Mesodermal cell (in vitro differentiated cells): ENCODE data around the gene IRS2.
"Not testable (repeated sequence)": the region's sequence is repeated elsewhere in the genome, so short reads cannot be mapped to it uniquely, and the experiment has no call there.

Source experiments
- H3K27ac ChIP-seq: 2 replicates; pipeline ENCODE4 v1.7.0; 2013; ENCODE audit warnings: mild to moderate bottlenecking, low read depth, low read length, moderate library complexity; ENCODE audit not compliant: severe bottlenecking
- H3K36me3 ChIP-seq: 2 replicates; pipeline ENCODE4 v1.7.1; 2013; ENCODE audit warnings: mild to moderate bottlenecking, low read length, moderate library complexity; ENCODE audit not compliant: control insufficient read depth, insufficient read depth
- H3K4me1 ChIP-seq: one replicate; pipeline ENCODE4 v1.7.1; 2013; ENCODE audit warnings: mild to moderate bottlenecking, low read length; ENCODE audit not compliant: insufficient read depth, control insufficient read depth, poor library complexity, severe bottlenecking
- H3K4me3 ChIP-seq: 2 replicates; pipeline ENCODE4 v1.7.0; 2013; ENCODE audit warnings: low read length, control low read depth, mild to moderate bottlenecking; ENCODE audit not compliant: insufficient read depth, poor library complexity, severe bottlenecking; ENCODE audit errors: extremely low read depth
- H3K9me3 ChIP-seq: 2 replicates; pipeline ENCODE4 v1.7.1; 2013; ENCODE audit warnings: mild to moderate bottlenecking, low read length, moderate library complexity; ENCODE audit not compliant: control insufficient read depth
- WGBS, 2 experiments: methylation state at CpG; one replicate each; pipeline ENCODE4 v1.1.5; 2013; ENCODE audit warnings: missing lambda C conversion rate in 2 of 2; ENCODE audit not compliant: insufficient coverage in 2 of 2; 5-methylcytosine and 5-hydroxymethylcytosine counted together

The IRS2 gene

DNA sequence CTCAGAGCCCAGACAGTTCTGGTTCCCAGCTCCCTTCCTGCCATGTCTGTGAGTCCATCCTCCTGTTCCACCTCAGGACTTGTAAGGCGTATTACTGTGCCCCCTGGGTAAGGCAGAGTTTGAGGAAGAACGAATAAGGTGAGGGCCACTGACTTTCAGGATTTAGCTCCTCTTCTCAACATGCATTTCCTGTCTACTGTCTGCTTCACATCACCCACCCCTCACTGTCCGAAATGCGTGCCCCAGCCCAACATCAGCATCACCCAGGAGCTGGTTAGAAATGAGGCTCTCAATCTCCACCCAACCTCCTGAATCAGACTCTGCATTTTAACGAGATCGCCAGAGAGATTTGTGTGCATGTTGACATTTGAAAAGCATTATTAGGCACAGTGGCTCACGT, 44.4 kb downstream of the IRS2 start:
- H3K9me3 ChIP-seq: no peaks in the 10 kb centered on the region
- 88 to 100% methylated on average over 2 to 5 of the region's 7 CpGs for WGBS, 2 experiments
- peaks cover 16% of the 10 kb centered on the region for H3K4me1 ChIP-seq
- H3K4me3 ChIP-seq: no peak overlapping the region
- H3K27ac ChIP-seq: no peak overlapping the region
- no peaks in the 10 kb centered on the region for H3K36me3 ChIP-seq

GRCh38 chr13:109740721-109741120, 45.7 kb downstream of the IRS2 start:
- H3K36me3 ChIP-seq: no peaks in the 10 kb centered on the region
- H3K27ac ChIP-seq: no peak overlapping the region
- 90 to 99% methylated on average over 5 to 7 of the region's 10 CpGs for WGBS, 2 experiments
- H3K4me1 ChIP-seq: peaks cover 16% of the 10 kb centered on the region
- no peak overlapping the region for H3K4me3 ChIP-seq
- no peaks in the 10 kb centered on the region for H3K9me3 ChIP-seq

DNA sequence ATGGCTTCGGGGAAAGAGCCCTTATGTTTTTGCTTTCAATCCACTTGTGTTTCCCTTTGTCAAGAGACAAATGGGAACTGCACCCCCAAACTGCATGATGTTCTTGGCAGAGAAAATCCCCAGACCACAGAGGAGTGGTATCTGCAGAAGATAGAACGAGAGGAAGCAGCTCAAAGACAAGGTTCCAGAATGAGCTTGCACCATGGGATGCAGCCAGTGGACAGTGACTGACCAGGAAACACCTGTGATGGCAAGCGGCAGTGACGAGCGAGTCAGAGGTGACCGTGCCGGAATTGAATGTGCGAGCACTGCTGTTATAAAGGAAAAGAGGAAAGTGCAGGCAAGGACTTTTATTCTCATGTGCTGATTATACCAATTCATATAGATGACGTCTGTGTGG, 46.3 kb downstream of the IRS2 start:
- Histone ChIP-seq H3K4me3 (no peak overlapping the region), H3K9me3 (no peaks in the 10 kb centered on the region), H3K4me1 (peaks cover 16% of the 10 kb centered on the region), H3K27ac (no peak overlapping the region), H3K36me3 (no peaks in the 10 kb centered on the region)
- WGBS, 2 experiments: 82 to 83% methylated on average over 7 to 8 of the region's 9 CpGs

DNA sequence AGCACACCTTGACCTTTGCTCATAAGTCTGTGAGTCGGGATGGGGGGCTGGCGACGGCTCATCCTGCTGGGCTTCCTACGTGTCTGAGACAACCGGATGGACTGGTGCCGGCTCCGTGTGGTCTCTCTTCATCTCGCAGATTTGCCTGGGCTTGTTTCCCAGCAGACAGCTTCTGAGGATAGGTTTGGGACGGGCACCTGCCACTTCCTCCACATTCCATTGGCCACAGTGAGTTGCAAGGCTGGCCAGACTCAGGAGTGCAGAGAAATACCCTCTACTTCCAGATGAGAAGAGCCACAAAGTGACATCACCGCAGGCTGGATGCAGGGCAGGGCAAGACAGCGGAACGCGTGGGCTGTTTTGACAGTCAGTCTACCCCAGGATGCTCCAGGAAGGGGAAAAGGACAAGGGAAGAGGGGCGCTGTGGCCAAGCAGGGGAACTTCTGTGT, 48.1 kb downstream of the IRS2 start:
- no peaks in the 10 kb centered on the region for H3K36me3 ChIP-seq
- peaks cover 7% of the 10 kb centered on the region for H3K4me1 ChIP-seq
- H3K27ac ChIP-seq: no peak overlapping the region
- 87 to 88% methylated on average over 12 to 14 of the region's 14 CpGs for WGBS, 2 experiments
- H3K4me3 ChIP-seq: no peak overlapping the region
- H3K9me3 ChIP-seq: no peaks in the 10 kb centered on the region

DNA sequence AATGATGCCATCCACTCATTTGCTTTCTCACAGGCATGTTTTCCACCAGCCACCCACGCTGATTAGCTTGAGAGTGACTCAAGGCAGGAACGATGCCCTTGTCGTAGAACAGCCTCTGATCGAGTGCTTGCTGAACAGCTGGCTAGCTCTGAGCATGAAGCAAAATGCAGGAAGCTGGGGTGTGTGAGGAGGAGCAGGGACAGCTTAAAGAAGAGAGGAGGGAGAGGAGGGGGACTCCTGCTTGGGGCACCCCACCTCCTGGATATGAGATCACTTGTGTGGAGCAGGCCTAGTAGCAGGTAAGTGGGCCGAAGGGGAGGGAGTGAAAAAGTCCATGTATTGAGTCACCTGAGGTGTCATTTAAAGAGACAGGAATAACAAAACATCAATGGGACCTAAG, 48.8 kb downstream of the IRS2 start:
- Histone ChIP-seq H3K4me3 (no peak overlapping the region), H3K27ac (no peak overlapping the region), H3K4me1 (peaks cover 4% of the 10 kb centered on the region), H3K36me3 (no peaks in the 10 kb centered on the region), H3K9me3 (no peaks in the 10 kb centered on the region)
- WGBS, 2 experiments: 83 to 96% methylated on average over 4 to 5 of the region's 5 CpGs

- Histone ChIP-seq H3K27ac (no peak overlapping the region), H3K9me3 (no peaks in the 10 kb centered on the region), H3K4me1 (peaks cover 4% of the 10 kb centered on the region), H3K36me3 (no peaks in the 10 kb centered on the region), H3K4me3 (no peak overlapping the region)
- WGBS, 2 experiments: 83 to 93% methylated on average over 10 to 13 of the region's 13 CpGs
Observed at GRCh38 chr13:109737046-109737573, 49.3 kb downstream of the IRS2 start.

DNA sequence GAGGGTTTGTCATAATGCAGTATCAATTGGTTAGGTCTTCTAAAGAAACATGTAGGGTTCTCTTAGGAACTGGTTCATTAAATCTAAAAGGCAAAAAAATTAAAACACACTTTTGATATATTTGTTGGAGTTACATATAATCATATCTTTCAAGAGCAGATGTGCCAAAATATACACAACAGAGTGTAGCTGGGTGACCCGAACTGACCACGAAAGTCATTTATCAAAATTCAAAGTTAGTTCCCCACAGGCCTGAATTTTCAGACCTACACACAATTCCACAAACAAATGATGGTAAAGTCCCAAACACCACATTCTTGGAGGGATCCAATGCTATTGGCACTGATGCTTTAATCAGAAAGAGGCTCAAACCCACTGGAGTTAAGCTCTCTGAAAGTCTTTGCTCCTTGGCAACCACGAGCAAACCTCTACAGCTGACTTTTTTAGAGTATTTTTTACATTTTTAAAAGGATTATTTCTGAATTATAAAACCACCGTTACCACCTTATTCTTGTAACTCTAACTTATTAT, 50.9 kb downstream of the IRS2 start:
- peaks cover 4% of the 10 kb centered on the region for H3K4me1 ChIP-seq
- no peaks in the 10 kb centered on the region for H3K36me3 ChIP-seq
- WGBS, 2 experiments: 78 to 100% methylated on average over 2 of the region's 4 CpGs
- H3K27ac ChIP-seq: no peak overlapping the region
- H3K9me3 ChIP-seq: no peaks in the 10 kb centered on the region
- no peak overlapping the region for H3K4me3 ChIP-seq

GRCh38 chr13:109734002-109734785, 52.2 kb downstream of the IRS2 start:
- 88 to 96% methylated on average over 12 to 15 of the region's 21 CpGs for WGBS, 2 experiments
- Histone ChIP-seq H3K36me3 (no peaks in the 10 kb centered on the region), H3K4me1 (peaks cover 12% of the 10 kb centered on the region), H3K9me3 (no peaks in the 10 kb centered on the region), H3K4me3 (no peak overlapping the region), H3K27ac (no peak overlapping the region)

GRCh38 chr13:109733550-109733949, 52.8 kb downstream of the IRS2 start:
- 92 to 93% methylated on average over 19 to 27 of the region's 29 CpGs for WGBS, 2 experiments
- Histone ChIP-seq H3K4me3 (no peak overlapping the region), H3K27ac (no peak overlapping the region), H3K9me3 (no peaks in the 10 kb centered on the region), H3K4me1 (peaks cover 15% of the 10 kb centered on the region), H3K36me3 (no peaks in the 10 kb centered on the region)

DNA sequence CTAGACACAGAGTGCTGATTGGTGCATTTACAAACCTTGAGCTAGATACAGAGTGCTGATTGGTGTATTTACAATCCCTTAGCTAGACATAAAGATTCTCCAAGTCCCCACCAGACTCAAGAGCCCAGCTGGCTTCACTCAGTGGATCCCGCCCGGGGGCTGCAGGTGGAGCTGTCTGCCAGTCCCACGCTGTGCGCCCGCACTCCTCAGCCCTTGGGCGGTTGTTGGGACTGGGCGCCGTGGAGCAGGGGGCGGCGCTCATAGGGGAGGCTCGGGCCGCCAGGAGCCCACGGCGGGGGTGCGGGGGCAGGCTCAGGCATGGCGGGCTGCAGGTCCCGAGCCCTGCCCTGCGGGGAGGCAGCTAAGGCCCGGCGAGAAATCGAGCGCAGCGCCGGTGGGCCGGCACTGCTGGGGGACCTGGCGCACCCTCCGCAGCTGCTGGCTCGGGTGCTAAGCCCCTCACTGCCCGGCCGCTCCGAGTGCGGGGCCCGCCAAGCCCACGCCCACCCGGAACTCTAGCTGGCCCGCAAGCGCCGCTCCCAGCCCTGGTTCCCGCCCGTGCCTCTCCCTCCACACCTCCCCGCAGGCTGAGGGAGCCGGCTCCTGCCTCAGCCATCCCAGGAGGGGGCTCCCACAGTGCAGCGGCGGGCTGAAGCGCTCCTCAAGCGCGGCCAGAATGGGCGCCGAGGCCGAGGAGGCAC, 53.8 kb downstream of the IRS2 start:
- not testable (repeated sequence) for H3K36me3 ChIP-seq, H3K9me3 ChIP-seq, H3K27ac ChIP-seq, H3K4me3 ChIP-seq
- WGBS, 2 experiments: 94 to 96% methylated on average over 33 to 48 of the region's 50 CpGs
- peaks cover 14% of the 10 kb centered on the region for H3K4me1 ChIP-seq
